IPS-18c (cell line): ENCODE results near the gene UNC13D.
"Not testable (repeated sequence)": the region's sequence is repeated elsewhere in the genome, so short reads cannot be mapped to it uniquely, and the experiment has no call there.

Experiments
- H3K4me3 ChIP-seq: 2 replicates; pipeline ENCODE4 v1.7.0; 2013; ENCODE audit warnings: low read depth, mild to moderate bottlenecking, low read length, moderate library complexity; ENCODE audit not compliant: insufficient read depth
- H3K9me3 ChIP-seq: one replicate; pipeline ENCODE4 v1.6.1; 2013; ENCODE audit warnings: mild to moderate bottlenecking, low read length, moderate library complexity; ENCODE audit not compliant: control insufficient read depth, insufficient read depth

Gene UNC13D

GRCh38 chr17:75856062-75856756 is 12.0 kb upstream of the UNC13D start:
- Histone ChIP-seq H3K4me3 (peak overlapping the region; percentile 98), H3K9me3 (no peaks in the 10 kb centered on the region)

DNA sequence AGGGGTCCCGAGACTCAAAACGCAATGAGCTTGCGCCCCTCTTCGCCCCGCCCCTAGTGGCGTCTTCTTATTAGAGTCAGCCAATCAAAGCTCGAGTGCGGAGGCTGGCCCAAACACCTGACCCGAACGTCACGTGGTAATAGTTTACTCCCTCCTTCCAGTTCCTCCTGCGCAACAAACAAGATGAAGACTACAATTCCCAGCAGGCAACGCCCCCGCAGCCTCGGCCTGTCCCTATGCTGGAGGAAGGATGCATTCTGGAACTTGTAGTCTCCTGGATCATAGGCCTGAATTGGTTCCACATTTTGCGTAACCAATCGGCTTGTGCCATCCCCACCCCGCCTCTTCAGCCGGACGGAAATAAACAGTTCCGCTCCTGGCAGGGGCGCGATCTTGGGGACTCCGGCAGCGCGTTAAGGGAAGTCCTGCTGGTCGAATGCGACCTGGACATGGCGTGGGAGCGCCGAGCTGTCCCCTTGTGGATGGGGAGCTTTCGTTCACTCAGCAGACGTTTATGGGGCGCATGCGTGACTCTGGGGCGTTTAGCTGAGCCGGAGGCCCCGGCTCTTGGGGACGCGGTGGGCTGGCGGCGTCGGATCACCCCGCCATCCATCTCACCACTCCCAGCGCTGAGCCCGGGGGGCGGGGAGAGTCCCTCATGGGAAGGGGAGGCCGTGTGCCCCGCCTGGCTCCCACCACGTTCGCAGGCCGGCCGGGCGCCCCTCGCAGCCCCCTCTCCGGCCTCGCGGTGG is 11.3 kb upstream of the UNC13D start, which contains the start of gene WBP2:
Gene WBP2 (minus strand): TSS at position 26 of the 752 bp plus-strand sequence. CDS start 38 bp downstream, outside the sequence.
- peak within 1 kb of the TSS; percentile 98 for H3K4me3 ChIP-seq
- H3K9me3 ChIP-seq = no peaks in the 10 kb centered on the region

DNA sequence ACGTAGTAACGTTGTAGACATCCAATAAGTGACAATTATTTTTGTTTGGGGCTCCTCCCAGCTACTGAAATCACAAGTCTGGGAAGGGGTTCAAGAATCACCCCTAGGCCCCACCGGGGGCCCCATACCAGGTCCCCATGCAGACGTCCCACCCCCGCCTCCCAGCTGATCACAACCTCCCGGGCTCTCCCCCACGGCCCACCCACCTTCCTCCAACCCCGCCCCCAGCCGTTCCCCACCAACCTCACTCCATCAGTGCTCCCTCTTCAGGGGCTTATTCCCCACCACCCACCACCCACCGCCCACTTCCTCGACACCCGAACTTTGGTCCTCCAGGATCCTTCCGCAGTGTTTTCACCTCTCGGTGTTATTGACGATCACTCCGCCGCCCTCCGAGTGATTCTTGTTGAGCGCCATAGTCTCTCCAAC is 10.7 kb upstream of the UNC13D start:
- no peaks in the 10 kb centered on the region for H3K9me3 ChIP-seq
- H3K4me3 ChIP-seq = peak overlapping the region; percentile 53

GRCh38 chr17:75854101-75854748 is 10.0 kb upstream of the UNC13D start:
- peak overlapping the region; percentile 53 for H3K4me3 ChIP-seq
- H3K9me3 ChIP-seq = no peaks in the 10 kb centered on the region

- no peak overlapping the region for H3K4me3 ChIP-seq
- no peaks in the 10 kb centered on the region for H3K9me3 ChIP-seq
These were observed 9.2 kb upstream of the UNC13D start for GRCh38 chr17:75853433-75853832.

DNA sequence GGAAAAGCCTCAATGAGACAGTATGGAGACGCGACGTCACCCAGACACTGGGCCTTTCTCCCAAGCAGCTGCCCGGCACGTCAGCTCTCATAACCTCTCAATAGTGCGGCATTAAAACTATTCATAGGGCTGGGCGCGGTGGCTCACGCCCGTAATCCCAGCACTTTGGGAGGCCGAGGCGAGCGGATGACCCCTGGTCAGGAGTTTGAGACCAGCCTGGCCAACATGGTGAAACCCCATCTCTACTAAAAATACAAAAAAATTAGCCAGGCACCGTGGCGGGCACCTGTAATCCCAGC is 7.4 kb upstream of the UNC13D start:
- H3K9me3 ChIP-seq, H3K4me3 ChIP-seq: not testable (repeated sequence)

- no peak overlapping the region for H3K4me3 ChIP-seq
- H3K9me3 ChIP-seq = no peaks in the 10 kb centered on the region
These were observed 6.9 kb upstream of the UNC13D start for GRCh38 chr17:75850928-75851692.

DNA sequence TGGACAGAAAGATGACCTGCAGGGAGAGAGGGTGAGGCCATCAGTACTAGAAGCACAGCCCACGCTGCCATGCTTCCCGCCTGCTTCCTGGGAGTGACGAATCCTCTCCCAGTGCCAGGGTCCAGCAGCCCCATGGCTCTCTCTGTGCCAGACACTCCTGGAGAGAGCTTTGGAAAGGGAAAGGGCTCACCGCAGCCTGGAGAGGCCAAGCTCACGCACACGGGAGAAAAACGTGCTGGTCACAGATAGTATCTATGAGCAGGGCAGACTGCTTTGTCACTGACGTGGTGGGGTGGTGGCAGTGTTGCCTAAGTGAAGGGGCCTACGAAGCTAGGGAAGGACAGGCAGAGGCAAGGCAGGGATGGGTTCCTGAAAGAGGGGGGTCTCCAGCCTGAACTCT is 5.5 kb upstream of the UNC13D start:
- no peaks in the 10 kb centered on the region for H3K9me3 ChIP-seq
- H3K4me3 ChIP-seq = no peak overlapping the region

DNA sequence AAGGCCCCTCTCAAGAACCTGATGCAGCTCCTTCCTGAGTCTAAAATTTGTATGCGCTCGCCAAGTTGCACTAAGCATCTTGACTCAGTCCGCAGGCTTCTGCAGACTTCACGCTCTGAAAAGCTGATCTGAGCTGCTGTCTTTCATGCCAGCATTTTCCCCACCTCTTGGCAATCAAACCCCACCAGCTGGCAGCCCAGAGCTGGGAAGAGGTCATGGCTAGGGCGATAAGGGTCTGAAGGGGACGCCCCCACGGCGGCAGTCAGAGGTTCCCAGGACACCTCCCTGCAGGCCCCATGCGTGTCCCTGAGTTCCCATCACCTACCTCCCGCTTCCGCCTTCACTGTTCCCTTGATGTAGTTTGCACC is 5.1 kb upstream of the UNC13D start:
- Histone ChIP-seq H3K4me3 (no peak overlapping the region), H3K9me3 (no peaks in the 10 kb centered on the region)

DNA sequence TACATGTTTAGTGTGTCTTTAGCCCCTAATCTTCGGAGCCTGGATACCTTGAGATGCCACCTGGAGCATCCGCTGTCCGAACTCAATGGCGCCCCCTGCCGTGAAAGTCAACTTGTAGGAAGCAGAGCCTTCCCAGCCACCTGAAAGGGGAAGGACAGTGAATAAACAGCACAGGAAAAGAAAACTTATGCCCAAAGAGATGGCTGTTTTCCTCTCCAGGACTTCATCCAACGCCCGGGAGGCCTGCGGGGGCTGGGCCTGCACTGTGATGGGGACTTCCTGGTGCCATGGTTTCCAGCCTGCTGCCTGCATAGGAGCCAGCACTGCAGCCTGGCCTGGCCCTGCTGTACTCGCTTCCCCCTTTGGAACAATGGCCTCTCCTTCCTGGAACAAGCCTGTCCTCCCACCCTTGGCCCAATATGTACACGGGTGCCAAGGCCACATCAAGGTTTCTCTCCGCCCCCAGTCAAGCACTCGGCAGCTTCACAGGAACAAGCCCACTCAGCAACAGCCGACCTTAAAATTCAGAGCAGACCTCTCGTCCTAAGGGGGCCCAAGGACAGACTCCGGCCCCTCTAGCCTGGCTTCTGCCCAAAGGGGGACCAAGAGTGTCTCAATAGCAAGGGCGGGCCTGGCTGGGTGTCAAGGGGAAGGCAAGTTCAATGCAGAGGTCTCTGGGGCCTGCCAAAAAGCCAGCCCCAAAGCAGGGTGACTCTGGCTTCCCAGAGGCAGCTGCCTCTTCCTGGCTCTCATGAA is 4.5 kb upstream of the UNC13D start:
- Histone ChIP-seq H3K9me3 (no peaks in the 10 kb centered on the region), H3K4me3 (no peak overlapping the region)

- Histone ChIP-seq H3K9me3 (no peaks in the 10 kb centered on the region), H3K4me3 (no peak overlapping the region)
These were observed 3.7 kb upstream of the UNC13D start for GRCh38 chr17:75847614-75848522.

DNA sequence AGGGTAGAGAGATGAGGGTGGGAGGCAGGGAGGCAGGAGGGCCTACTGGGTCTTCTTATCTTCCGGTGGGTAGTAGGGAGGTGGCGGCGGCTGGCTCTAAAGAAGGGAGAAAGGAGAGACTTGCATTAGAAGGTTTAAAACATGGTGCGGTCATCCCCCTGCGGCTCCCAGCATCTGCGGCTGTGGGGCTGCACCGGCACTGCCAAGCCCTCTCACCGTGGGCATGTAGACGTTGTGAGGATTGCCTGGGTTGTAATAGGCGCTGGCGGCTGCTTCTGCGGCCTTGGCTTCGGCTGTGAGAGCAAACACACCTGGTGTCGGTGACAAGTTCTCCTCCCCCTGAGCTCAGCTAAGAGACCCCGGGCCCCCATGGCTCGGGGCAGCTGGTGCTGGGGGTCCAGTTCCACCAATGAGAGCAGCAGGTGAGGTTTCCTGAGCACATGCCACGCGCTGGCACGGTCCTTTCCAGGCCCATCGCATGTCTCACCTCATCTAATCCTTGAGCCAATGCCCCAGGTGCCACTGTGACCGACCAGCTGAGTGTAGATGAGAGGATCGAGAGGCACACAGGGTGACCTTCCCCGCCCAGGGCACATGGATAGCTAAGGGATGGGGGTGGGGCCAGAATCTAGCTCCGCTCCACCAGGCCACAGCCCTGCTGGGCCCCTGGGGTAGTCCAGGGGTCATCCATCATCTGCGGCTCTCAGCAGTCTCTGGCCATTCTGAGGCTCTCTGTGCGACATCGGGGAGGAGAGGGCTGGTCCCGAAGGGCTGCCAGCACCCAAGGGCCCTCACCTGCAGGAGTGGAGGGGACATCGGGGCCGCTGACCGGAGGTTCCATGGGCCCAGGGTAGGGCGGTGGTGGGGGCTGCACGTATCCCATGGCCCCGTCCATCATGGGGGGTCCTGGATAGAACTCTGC is 2.7 kb upstream of the UNC13D start:
- no peaks in the 10 kb centered on the region for H3K9me3 ChIP-seq
- no peak overlapping the region for H3K4me3 ChIP-seq

DNA sequence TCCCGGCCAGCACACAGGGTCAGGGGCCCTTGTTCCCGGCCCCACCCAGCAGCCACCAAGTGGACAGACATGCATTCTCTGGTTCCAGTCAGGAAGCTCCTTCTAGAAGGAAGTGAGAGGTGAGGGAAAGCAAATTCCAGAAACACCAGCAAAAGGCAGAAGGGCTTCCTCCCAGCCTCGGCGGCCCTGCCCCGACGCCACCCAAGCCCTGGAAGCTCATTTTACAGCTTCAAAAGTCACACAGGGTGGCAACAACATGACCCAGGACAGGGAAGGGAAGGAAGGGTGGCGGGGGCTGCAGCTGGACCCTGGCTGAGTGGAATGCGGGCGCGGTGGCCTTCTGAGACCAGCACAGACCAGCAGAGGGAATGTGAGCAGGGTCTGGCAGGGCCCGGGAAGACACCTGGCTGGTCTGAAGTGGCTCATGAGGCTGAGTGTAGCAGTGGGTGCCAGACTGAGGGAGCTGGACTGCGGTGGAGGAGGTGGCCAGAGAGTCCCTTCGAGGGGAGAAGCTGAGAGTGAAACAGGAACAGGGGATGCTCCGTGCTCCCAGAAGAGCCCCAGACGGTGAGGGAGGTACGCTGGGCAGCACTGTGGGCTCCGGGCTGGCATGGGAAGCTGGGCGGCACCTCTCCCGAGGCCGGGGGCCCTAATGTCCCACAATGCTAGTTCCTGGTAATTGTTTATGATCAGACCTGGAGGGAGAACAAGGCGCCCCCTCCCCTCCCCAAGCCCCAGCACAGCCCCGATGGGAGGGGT is 1.9 kb upstream of the UNC13D start:
- Histone ChIP-seq H3K9me3 (no peaks in the 10 kb centered on the region), H3K4me3 (no peak overlapping the region)

DNA sequence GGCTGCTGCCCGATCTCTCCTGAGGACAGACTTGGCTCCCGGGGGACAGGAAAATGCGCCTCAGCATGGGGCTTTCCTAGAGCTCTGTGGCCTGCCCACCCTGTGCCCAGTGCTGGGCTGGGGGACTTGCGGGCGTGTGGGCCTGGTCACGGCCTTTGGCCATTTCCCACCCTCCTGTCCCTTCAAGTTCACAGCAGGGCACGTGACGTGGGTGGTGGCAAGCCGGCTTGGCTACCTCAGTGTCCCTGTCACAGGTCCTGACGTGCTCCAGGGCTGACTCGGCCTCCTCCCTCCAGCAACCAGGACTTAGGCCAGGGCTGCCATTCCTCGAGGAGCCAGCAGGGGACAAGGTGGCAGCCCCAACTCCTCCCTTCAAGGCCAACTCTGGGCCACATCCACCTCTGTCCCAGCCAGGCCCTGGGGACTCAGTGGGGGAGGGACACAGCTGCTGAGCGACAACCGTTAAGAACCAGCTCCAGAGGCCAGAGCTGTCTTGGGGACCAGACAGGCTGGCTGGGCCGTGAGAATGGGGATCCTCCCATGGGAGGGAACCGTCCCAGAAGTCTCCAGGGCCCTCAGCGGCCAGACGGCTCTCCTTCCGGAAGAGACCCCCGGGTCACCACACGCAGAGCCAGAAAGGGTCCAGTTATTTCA is 981 bp upstream of the UNC13D start:
- H3K9me3 ChIP-seq = no peaks in the 10 kb centered on the region
- no peak overlapping the region for H3K4me3 ChIP-seq
